ENCODE results near the gene OR7C1.

- TF ChIP-seq CTCF (IDR thresholded peaks at IDR 0.05) (no peak), POLR2AphosphoS5 (IDR thresholded peaks at IDR 0.05) (no peak), POLR2A (IDR thresholded peaks at IDR 0.05) (no peak)
These were observed 8.6 kb upstream of the OR7C1 start for GRCh38 chr19:14843578-14843977.

Measured in prostate gland (tissue), 2 donors.